Sigmoid colon (tissue), 4 donors: Measurements from ENCODE around the gene HECTD1.

Source experiments
- EP300 ChIP-seq, 4 donors: sonication (generic); formaldehyde crosslinking; IDR thresholded peaks; one replicate each; pipeline ENCODE4 v1.6.1; 2017; ENCODE audit warnings: antibody characterized with exemption in 4 of 4
- POLR2A ChIP-seq, 2 donors: fragments of 450-650 bp; IDR thresholded peaks; one replicate each; pipeline ENCODE4 v1.6.1; 2016; ENCODE audit warnings: antibody characterized with exemption in 2 of 2, mild to moderate bottlenecking in 2 of 2, moderate library complexity in 2 of 2
- POLR2AphosphoS5 ChIP-seq, 4 donors: sonication (generic); formaldehyde crosslinking; IDR thresholded peaks; one replicate each; pipeline ENCODE4 v1.6.1; 2017; ENCODE audit warnings: antibody characterized with exemption in 4 of 4
- TF ChIP-seq, protein P1 (sequence below), 4 experiments: fragments of 450-650 bp in 3 of 4; fragments of 200-600 bp in 1 of 4; IDR thresholded peaks; one replicate each; pipeline ENCODE4 v1.5.1; 2016 to 2019; ENCODE audit warnings: antibody characterized with exemption in 4 of 4, mild to moderate bottlenecking in 3 of 4, moderate library complexity in 2 of 4

GRCh38 chr14:31137214-31137889 lies 70.2 kb downstream of the HECTD1 start:
- TF ChIP-seq, protein P1, sequence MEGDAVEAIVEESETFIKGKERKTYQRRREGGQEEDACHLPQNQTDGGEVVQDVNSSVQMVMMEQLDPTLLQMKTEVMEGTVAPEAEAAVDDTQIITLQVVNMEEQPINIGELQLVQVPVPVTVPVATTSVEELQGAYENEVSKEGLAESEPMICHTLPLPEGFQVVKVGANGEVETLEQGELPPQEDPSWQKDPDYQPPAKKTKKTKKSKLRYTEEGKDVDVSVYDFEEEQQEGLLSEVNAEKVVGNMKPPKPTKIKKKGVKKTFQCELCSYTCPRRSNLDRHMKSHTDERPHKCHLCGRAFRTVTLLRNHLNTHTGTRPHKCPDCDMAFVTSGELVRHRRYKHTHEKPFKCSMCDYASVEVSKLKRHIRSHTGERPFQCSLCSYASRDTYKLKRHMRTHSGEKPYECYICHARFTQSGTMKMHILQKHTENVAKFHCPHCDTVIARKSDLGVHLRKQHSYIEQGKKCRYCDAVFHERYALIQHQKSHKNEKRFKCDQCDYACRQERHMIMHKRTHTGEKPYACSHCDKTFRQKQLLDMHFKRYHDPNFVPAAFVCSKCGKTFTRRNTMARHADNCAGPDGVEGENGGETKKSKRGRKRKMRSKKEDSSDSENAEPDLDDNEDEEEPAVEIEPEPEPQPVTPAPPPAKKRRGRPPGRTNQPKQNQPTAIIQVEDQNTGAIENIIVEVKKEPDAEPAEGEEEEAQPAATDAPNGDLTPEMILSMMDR (IDR thresholded peaks at IDR 0.05) = no peak
- TF ChIP-seq POLR2AphosphoS5 (IDR thresholded peaks at IDR 0.05) (no peak), POLR2A (IDR thresholded peaks at IDR 0.05) (no peak), EP300 (IDR thresholded peaks at IDR 0.05) (no peak)
